ENCODE data around the gene TSTD1.

The TSTD1 gene

DNA sequence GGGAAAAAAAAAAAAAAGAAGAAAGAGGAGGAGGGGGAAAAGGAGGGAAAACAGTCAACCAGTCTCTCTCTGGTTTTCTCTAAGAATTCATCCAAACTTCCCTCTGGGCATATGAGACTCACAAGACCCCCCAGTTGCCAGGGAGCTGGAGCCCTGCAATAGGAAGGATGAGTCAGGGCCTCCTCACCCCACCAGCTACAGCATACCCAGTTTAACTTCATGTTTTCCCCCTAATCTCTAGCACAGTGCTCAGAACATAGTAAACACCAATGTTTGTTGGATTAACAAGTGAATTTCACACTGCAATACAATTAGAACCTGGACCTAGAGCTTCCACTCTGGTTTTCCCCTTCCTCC, 25.7 kb downstream of the TSTD1 start:
- H3K27me3 ChIP-seq (ENCODE audit: insufficient read depth, low read depth) = no peaks in the 10 kb centered on the region
- no peaks in the 10 kb centered on the region for H4K20me1 ChIP-seq (ENCODE audit: insufficient read depth)
- peak overlapping the region; percentile 79 for H2AFZ ChIP-seq (ENCODE audit: low read depth)
- TF ChIP-seq, protein P1, sequence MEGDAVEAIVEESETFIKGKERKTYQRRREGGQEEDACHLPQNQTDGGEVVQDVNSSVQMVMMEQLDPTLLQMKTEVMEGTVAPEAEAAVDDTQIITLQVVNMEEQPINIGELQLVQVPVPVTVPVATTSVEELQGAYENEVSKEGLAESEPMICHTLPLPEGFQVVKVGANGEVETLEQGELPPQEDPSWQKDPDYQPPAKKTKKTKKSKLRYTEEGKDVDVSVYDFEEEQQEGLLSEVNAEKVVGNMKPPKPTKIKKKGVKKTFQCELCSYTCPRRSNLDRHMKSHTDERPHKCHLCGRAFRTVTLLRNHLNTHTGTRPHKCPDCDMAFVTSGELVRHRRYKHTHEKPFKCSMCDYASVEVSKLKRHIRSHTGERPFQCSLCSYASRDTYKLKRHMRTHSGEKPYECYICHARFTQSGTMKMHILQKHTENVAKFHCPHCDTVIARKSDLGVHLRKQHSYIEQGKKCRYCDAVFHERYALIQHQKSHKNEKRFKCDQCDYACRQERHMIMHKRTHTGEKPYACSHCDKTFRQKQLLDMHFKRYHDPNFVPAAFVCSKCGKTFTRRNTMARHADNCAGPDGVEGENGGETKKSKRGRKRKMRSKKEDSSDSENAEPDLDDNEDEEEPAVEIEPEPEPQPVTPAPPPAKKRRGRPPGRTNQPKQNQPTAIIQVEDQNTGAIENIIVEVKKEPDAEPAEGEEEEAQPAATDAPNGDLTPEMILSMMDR (conservative IDR thresholded peaks at IDR 0.05; ENCODE audit: low read depth, low read length) = no peak
- no peaks in the 10 kb centered on the region for H3K79me2 ChIP-seq (ENCODE audit: insufficient read depth, low read depth)
- H3K9ac ChIP-seq = peak overlapping the region; percentile 51
- peaks cover 27% of the 10 kb centered on the region for H3K4me1 ChIP-seq (ENCODE audit: low read depth, poor library complexity, severe bottlenecking)
- H3K36me3 ChIP-seq (ENCODE audit: insufficient read depth) = no peaks in the 10 kb centered on the region
- peak overlapping the region; percentile 99 for H3K4me3 ChIP-seq (IDR thresholded peaks at IDR 0.05; ENCODE audit: insufficient read depth, low read depth, low read length)
- peak overlapping the region; percentile 97 for H3K4me2 ChIP-seq
- H3K27ac ChIP-seq = peak overlapping the region; percentile 77

DNA sequence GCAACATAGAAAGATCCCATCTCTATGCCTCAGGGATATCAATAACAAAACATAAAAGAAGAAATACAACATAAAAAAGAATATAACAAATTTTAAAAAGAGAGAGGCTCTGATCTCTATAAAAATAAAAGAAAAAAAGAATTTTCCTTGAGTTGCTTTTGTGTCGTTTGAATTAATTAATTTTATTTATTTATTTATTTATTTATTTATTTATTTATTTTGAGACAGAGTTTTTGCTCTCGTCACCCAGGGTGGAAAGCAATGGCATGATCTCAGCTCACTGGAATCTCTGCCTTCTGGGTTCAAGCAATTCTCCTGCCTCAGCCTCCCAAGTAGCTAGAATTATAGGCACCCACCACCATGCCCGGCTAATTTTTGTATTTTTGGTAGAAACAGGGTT, 26.3 kb downstream of the TSTD1 start:
- TF ChIP-seq, protein P1 (conservative IDR thresholded peaks at IDR 0.05; ENCODE audit: low read depth, low read length) = no peak; the same call in 1 of the 2 replicates
- no peak overlapping the region for H2AFZ ChIP-seq (ENCODE audit: low read depth)
- H3K4me2 ChIP-seq = peak overlapping the region; percentile 97
- no peaks in the 10 kb centered on the region for H4K20me1 ChIP-seq (ENCODE audit: insufficient read depth)
- no peaks in the 10 kb centered on the region for H3K27me3 ChIP-seq (ENCODE audit: insufficient read depth, low read depth)
- H3K4me3 ChIP-seq (IDR thresholded peaks at IDR 0.05; ENCODE audit: insufficient read depth, low read depth, low read length) = no peak overlapping the region
- no peaks in the 10 kb centered on the region for H3K36me3 ChIP-seq (ENCODE audit: insufficient read depth)
- H3K4me1 ChIP-seq (ENCODE audit: low read depth, poor library complexity, severe bottlenecking) = peaks cover 27% of the 10 kb centered on the region
- H3K27ac ChIP-seq = peak overlapping the region; percentile 77; the same call in 1 of the 2 replicates
- H3K9ac ChIP-seq = no peak overlapping the region
- no peaks in the 10 kb centered on the region for H3K79me2 ChIP-seq (ENCODE audit: insufficient read depth, low read depth)

DNA sequence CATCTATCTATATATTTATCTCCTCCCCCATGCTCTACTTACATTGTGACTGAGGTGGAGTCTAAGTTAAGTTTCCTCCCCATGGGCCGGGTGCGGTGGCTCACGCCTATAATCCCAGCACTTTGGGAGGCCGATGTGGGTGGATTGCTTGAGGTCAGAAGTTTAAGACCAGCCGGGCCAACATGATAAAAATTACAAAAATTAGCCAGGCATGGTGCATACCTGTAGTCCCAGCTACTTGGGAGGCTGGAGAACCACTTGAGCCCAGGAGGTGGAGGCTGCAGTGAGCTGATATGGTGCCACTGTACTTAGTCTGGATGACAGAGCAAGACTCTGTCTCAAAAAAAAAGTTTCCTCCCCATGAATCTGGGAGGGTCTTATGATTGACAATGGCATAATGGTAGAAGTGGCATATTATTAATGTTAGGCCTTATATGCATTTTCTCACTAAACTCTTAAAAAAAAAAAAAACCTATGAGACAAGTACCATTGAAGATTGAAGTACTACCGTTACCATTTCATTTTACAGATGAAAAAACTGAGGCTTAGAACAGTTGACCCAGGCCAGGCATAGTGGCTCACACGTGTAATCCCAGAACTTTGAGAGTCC, 29.1 kb downstream of the TSTD1 start:
- TF ChIP-seq, protein P1 (conservative IDR thresholded peaks at IDR 0.05; ENCODE audit: low read depth, low read length) = no peak
- H3K79me2 ChIP-seq (ENCODE audit: insufficient read depth, low read depth) = no peaks in the 10 kb centered on the region

DNA sequence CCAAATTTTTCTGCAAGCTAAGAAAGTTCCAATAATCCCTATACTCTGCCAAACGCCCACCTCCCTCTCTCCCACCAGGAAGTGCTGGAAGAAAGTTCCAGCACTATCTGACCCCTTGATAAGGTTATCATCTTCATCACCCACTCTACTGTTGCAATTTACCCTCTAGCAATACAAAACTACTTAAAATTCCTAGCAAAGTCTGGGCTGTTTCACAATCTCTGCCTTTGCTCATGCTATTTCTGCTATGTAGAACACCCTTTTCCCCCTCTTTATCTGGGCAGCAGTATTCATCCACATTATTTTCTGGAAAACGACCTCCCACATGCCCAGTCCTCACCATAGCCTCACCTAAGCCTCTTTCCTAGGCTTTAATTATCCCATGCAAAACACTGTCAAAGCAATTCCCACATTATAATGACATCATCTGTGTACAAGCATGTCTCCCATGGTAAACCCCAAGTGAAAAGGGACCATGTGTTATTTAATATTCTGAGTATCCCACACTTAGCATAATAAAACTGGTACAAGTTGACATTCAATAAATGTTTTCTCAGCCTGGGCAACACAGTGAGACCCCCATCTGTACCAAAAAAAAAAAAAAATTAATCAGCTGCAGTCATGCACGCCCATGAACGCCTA, 29.8 kb downstream of the TSTD1 start:
- no peak overlapping the region for H3K9ac ChIP-seq
- H3K27me3 ChIP-seq (ENCODE audit: insufficient read depth, low read depth) = no peaks in the 10 kb centered on the region
- H2AFZ ChIP-seq (ENCODE audit: low read depth) = no peak overlapping the region
- H3K36me3 ChIP-seq (ENCODE audit: insufficient read depth) = no peaks in the 10 kb centered on the region
- TF ChIP-seq, protein P1 (conservative IDR thresholded peaks at IDR 0.05; ENCODE audit: low read depth, low read length) = no peak
- H3K4me2 ChIP-seq = no peak overlapping the region
- H3K4me3 ChIP-seq (IDR thresholded peaks at IDR 0.05; ENCODE audit: insufficient read depth, low read depth, low read length) = no peak overlapping the region
- H4K20me1 ChIP-seq (ENCODE audit: insufficient read depth) = no peaks in the 10 kb centered on the region
- peaks cover 20% of the 10 kb centered on the region for H3K4me1 ChIP-seq (ENCODE audit: low read depth, poor library complexity, severe bottlenecking)
- no peak overlapping the region for H3K27ac ChIP-seq
- H3K79me2 ChIP-seq (ENCODE audit: insufficient read depth, low read depth) = no peaks in the 10 kb centered on the region

More for the DNA sequence above, 29.1 kb downstream of the TSTD1 start:
- no peaks in the 10 kb centered on the region for H3K36me3 ChIP-seq (ENCODE audit: insufficient read depth)
- H3K27ac ChIP-seq = no peak overlapping the region
- peaks cover 27% of the 10 kb centered on the region for H3K4me1 ChIP-seq (ENCODE audit: low read depth, poor library complexity, severe bottlenecking)
- H3K27me3 ChIP-seq (ENCODE audit: insufficient read depth, low read depth) = no peaks in the 10 kb centered on the region
- no peak overlapping the region for H2AFZ ChIP-seq (ENCODE audit: low read depth)
- H3K4me2 ChIP-seq = no peak overlapping the region
- H3K4me3 ChIP-seq (IDR thresholded peaks at IDR 0.05; ENCODE audit: insufficient read depth, low read depth, low read length) = no peak overlapping the region
- H3K9ac ChIP-seq = no peak overlapping the region
- no peaks in the 10 kb centered on the region for H4K20me1 ChIP-seq (ENCODE audit: insufficient read depth)
